Trophoblast cell (in vitro differentiated cells and primary cell): ENCODE results near the gene DNAH17.

Experiments
- DNase-seq, 2 donors: peaks; one replicate each; pipeline ENCODE4 v3.0.0-alpha.2; 2016
- H2AFZ ChIP-seq: 2 replicates; pipeline ENCODE4 v1.6.1; 2013; ENCODE audit warnings: low read length, moderate library complexity, mild to moderate bottlenecking; ENCODE audit not compliant: insufficient read depth, poor library complexity
- H2AK5ac ChIP-seq: 2 replicates; pipeline ENCODE4 v1.6.1; 2013; ENCODE audit warnings: mild to moderate bottlenecking, low read length
- H2BK120ac ChIP-seq: 2 replicates; pipeline ENCODE4 v1.6.1; 2013; ENCODE audit warnings: low read length, mild to moderate bottlenecking, moderate library complexity; ENCODE audit not compliant: insufficient read depth, poor library complexity
- H2BK12ac ChIP-seq: 2 replicates; pipeline ENCODE4 v1.6.1; 2013; ENCODE audit warnings: mild to moderate bottlenecking, low read length, moderate library complexity
- H2BK5ac ChIP-seq: 2 replicates; pipeline ENCODE4 v1.6.1; 2013; ENCODE audit warnings: low read length, low read depth, moderate library complexity, mild to moderate bottlenecking; ENCODE audit not compliant: poor library complexity
- H3K14ac ChIP-seq: 2 replicates; pipeline ENCODE4 v1.6.1; 2013; ENCODE audit warnings: mild to moderate bottlenecking, low read length
- H3K18ac ChIP-seq: 2 replicates; pipeline ENCODE4 v1.6.1; 2013; ENCODE audit warnings: mild to moderate bottlenecking, low read length
- H3K23ac ChIP-seq: 2 replicates; pipeline ENCODE4 v1.6.1; 2013; ENCODE audit warnings: low read length
- H3K27ac ChIP-seq: 2 replicates; pipeline ENCODE4 v1.5.1; 2013; ENCODE audit warnings: low read depth, mild to moderate bottlenecking, inconsistent platforms, low read length, moderate library complexity
- H3K27me3 ChIP-seq: 2 replicates; pipeline ENCODE4 v1.6.1; 2013; ENCODE audit warnings: inconsistent platforms, mild to moderate bottlenecking, low read length, moderate library complexity; ENCODE audit not compliant: insufficient read depth
- H3K36me3 ChIP-seq, 2 experiments: 1 replicate in 1 of 2; 2 replicates in 1 of 2; pipeline ENCODE4 v1.6.1; 2013; ENCODE audit warnings: low read length in 2 of 2, mild to moderate bottlenecking in 2 of 2, moderate library complexity in 1 of 2; ENCODE audit not compliant: insufficient read depth in 2 of 2, control insufficient read depth in 1 of 2
- H3K4ac ChIP-seq: 2 replicates; pipeline ENCODE4 v1.6.1; 2013; ENCODE audit warnings: low read depth, mild to moderate bottlenecking, low read length, moderate library complexity
- H3K4me1 ChIP-seq, 2 experiments: 1 replicate in 1 of 2; 2 replicates in 1 of 2; pipeline ENCODE4 v1.6.1; 2013; ENCODE audit warnings: low read length in 2 of 2, mild to moderate bottlenecking in 2 of 2, moderate library complexity in 1 of 2; ENCODE audit not compliant: insufficient read depth in 2 of 2, control insufficient read depth in 1 of 2
- H3K4me2 ChIP-seq: 2 replicates; pipeline ENCODE4 v1.6.1; 2013; ENCODE audit warnings: inconsistent platforms, mild to moderate bottlenecking, low read length, moderate library complexity
- H3K4me3 ChIP-seq: 2 replicates; pipeline ENCODE4 v1.5.1; 2013; ENCODE audit warnings: mild to moderate bottlenecking, low read depth, low read length, inconsistent platforms
- H3K79me1 ChIP-seq: one replicate; pipeline ENCODE4 v1.6.1; 2013; ENCODE audit warnings: low read length
- H3K79me2 ChIP-seq: 2 replicates; pipeline ENCODE4 v1.6.1; 2013; ENCODE audit warnings: low read length, mild to moderate bottlenecking; ENCODE audit not compliant: control insufficient read depth, insufficient read depth, poor library complexity
- H3K9ac ChIP-seq: 2 replicates; pipeline ENCODE4 v1.6.1; 2013; ENCODE audit warnings: mild to moderate bottlenecking, low read length
- H3K9me3 ChIP-seq: 2 replicates; pipeline ENCODE4 v1.6.1; 2013; ENCODE audit warnings: low read depth, mild to moderate bottlenecking, control low read depth, inconsistent platforms, low read length; ENCODE audit not compliant: insufficient read depth
- H4K12ac ChIP-seq: 2 replicates; pipeline ENCODE4 v1.6.1; 2013; ENCODE audit warnings: low read depth, mild to moderate bottlenecking, low read length, moderate library complexity
- H4K8ac ChIP-seq: 2 replicates; pipeline ENCODE4 v1.6.1; 2013; ENCODE audit warnings: low read depth, mild to moderate bottlenecking, low read length, moderate library complexity
- H4K91ac ChIP-seq: one replicate; pipeline ENCODE4 v1.6.1; 2013; ENCODE audit warnings: low read depth, mild to moderate bottlenecking, low read length, moderate library complexity
- WGBS: extraction: QIAGEN DNeasy Blood & Tissue Kit; methylation state at CpG from one replicate; pipeline ENCODE4 v1.1.7; 2013; ENCODE audit warnings: missing lambda C conversion rate; ENCODE audit not compliant: insufficient read length, insufficient coverage; ENCODE audit errors: extremely low coverage; 5-methylcytosine and 5-hydroxymethylcytosine counted together

The DNAH17 gene

DNA sequence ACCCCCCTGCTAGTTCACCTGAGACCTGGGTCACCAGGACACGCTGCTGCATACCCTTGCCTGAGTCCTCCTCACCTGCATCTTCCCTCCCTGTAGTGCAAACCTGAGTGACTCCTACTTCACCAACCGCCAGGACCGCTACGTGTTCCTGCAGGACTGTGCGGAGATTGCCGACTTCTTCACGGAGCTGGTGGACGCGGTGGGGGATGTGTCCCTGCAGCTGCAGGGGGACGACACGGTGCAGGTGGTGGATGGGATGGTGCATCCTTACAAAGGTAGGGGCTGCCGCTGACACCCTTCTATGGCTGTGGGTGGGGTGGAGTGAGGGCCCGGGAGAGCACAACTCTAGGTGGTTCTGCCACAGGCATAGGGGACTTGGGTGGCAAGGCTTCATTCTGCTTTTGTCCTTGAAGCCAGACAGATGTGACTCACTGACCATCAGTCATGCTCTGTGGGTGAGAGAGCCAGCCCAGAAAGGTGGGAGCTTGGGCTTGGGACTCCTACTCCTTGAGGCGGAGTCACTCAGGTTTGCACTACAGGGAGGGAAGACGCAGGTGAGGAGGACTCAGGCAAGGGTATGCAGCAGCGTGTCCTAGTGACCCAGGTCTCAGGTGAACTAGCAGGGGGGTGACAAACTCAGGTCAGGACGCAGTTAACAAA lies 176.5 kb downstream of the DNAH17 start:
- Histone ChIP-seq H2BK12ac (peak overlapping the region; percentile 7), H3K27ac (peak overlapping the region; percentile 70), H2AK5ac (peak overlapping the region; percentile 16), H4K12ac (no peak overlapping the region), H3K79me2 (peaks cover 13% of the 10 kb centered on the region), H3K14ac (peak overlapping the region; percentile 1), H3K9me3 (peaks cover 3% of the 10 kb centered on the region), H3K23ac (no peak overlapping the region), H2BK120ac (no peak overlapping the region), H3K27me3 (no peaks in the 10 kb centered on the region), H2AFZ (no peak overlapping the region), H3K4me2 (no peak overlapping the region), H3K36me3 (peaks cover 81 to 86% of the 10 kb centered on the region in 2 experiments), H3K79me1 (peaks cover 32% of the 10 kb centered on the region), H4K8ac (no peak overlapping the region), H2BK5ac (no peak overlapping the region), H3K4me3 (no peak overlapping the region), H3K18ac (peak overlapping the region; percentile 9), H4K91ac (peak overlapping the region; percentile 31), H3K4ac (no peak overlapping the region), H3K4me1 (peaks cover 44 to 46% of the 10 kb centered on the region in 2 experiments), H3K9ac (no peak overlapping the region)
- no CpG with 5 or more reads among the region's 17 CpGs for WGBS
- no peak for DNase-seq

GRCh38 chr17:78399693-78400144 lies 177.5 kb downstream of the DNAH17 start:
- Histone ChIP-seq H3K4me1 (peaks cover 49 to 52% of the 10 kb centered on the region in 2 experiments), H3K4me3 (no peak overlapping the region), H3K36me3 (peaks cover 81 to 83% of the 10 kb centered on the region in 2 experiments), H2BK120ac (peak overlapping the region; percentile 5), H3K79me1 (peaks cover 37% of the 10 kb centered on the region), H3K27me3 (no peaks in the 10 kb centered on the region), H4K8ac (no peak overlapping the region), H2AFZ (no peak overlapping the region), H3K27ac (peak overlapping the region; percentile 70), H3K79me2 (peaks cover 18% of the 10 kb centered on the region), H3K4ac (peak overlapping the region; percentile 9), H4K91ac (peak overlapping the region; percentile 37), H4K12ac (no peak overlapping the region), H3K18ac (no peak overlapping the region), H2BK12ac (no peak overlapping the region), H2BK5ac (peak overlapping the region; percentile 28), H2AK5ac (no peak overlapping the region), H3K14ac (no peak overlapping the region), H3K9ac (no peak overlapping the region), H3K23ac (no peak overlapping the region), H3K4me2 (no peak overlapping the region), H3K9me3 (peaks cover 3% of the 10 kb centered on the region)
- DNase-seq = no peak
- WGBS = no CpG with 5 or more reads among the region's 6 CpGs

DNA sequence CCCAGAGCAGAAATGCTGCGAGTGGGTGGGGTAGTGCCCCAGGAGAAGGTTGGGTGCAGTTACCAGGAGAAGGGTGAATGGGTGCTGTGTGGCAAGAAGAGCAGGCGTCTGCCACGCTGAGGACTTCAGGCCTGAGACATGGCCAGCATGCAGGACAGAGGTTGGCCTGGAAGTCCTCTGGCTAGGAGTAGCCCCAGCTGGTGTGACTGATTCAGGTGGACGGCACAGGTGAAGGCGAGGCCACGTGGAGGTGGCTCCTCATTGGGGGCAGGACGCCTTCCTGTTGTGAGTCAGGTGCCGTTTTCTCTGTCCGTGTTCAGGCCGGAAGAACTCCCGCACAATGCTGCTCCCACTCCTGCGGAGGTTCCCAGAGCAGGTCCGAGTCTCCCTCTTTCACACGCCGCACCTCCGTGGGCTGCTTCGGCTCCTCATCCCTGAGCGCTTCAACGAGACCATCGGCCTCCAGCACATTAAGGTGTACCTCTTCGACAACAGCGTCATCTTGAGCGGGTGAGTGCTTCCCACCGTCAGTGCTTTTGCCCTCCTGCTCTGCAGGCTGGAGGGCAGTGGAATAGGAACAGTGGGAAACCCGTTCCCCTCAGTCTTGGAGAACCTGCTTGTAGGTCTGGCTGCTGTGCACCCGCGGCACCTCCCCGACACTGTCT lies 178.0 kb downstream of the DNAH17 start:
- Histone ChIP-seq H3K14ac (peak overlapping the region; percentile 60), H4K91ac (peak overlapping the region; percentile 64), H2BK12ac (peak overlapping the region; percentile 44), H2BK5ac (peak overlapping the region; percentile 68), H2AK5ac (peak overlapping the region; percentile 85), H3K36me3 (peaks cover 77 to 79% of the 10 kb centered on the region in 2 experiments), H3K4me1 (peaks cover 52 to 54% of the 10 kb centered on the region in 2 experiments), H4K12ac (no peak overlapping the region), H3K9ac (no peak overlapping the region), H3K27ac (peak overlapping the region; percentile 50), H2AFZ (no peak overlapping the region), H3K79me2 (peaks cover 18% of the 10 kb centered on the region), H3K27me3 (no peaks in the 10 kb centered on the region), H3K18ac (peak overlapping the region; percentile 68), H3K4me2 (no peak overlapping the region), H2BK120ac (peak overlapping the region; percentile 47), H3K79me1 (peaks cover 37% of the 10 kb centered on the region), H4K8ac (peak overlapping the region; percentile 40), H3K4ac (peak overlapping the region; percentile 49), H3K9me3 (peaks cover 3% of the 10 kb centered on the region), H3K4me3 (no peak overlapping the region), H3K23ac (no peak overlapping the region)
- no CpG with 5 or more reads among the region's 28 CpGs for WGBS
- DNase-seq = no peak

- Histone ChIP-seq H3K79me2 (peaks cover 19% of the 10 kb centered on the region), H4K91ac (peak overlapping the region; percentile 64), H2AFZ (no peak overlapping the region), H3K4me1 (peaks cover 53 to 60% of the 10 kb centered on the region in 2 experiments), H3K9ac (no peak overlapping the region), H2BK5ac (peak overlapping the region; percentile 68), H3K23ac (no peak overlapping the region), H4K12ac (no peak overlapping the region), H3K27me3 (no peaks in the 10 kb centered on the region), H2BK120ac (peak overlapping the region; percentile 47), H2AK5ac (no peak overlapping the region), H3K14ac (no peak overlapping the region), H4K8ac (peak overlapping the region; percentile 36), H2BK12ac (peak overlapping the region; percentile 34), H3K36me3 (peaks cover 69 to 75% of the 10 kb centered on the region in 2 experiments), H3K9me3 (no peaks in the 10 kb centered on the region), H3K4ac (peak overlapping the region; percentile 66), H3K27ac (peak overlapping the region; percentile 50), H3K4me2 (no peak overlapping the region), H3K79me1 (peaks cover 37% of the 10 kb centered on the region), H3K18ac (peak overlapping the region; percentile 75), H3K4me3 (no peak overlapping the region)
- no CpG with 5 or more reads among the region's 3 CpGs for WGBS
- DNase-seq = no peak
These were observed 178.8 kb downstream of the DNAH17 start for GRCh38 chr17:78398390-78398789.
